HG03097 (cell line): ENCODE measurements around the gene TTYH3.

Source experiments
- ATAC-seq: cut with Tn5 transposase; IDR thresholded peaks from one replicate; pipeline ENCODE4 v1.9.1; 2021; ENCODE audit not compliant: unreplicated experiment, low FRiP score

TTYH3 gene

DNA sequence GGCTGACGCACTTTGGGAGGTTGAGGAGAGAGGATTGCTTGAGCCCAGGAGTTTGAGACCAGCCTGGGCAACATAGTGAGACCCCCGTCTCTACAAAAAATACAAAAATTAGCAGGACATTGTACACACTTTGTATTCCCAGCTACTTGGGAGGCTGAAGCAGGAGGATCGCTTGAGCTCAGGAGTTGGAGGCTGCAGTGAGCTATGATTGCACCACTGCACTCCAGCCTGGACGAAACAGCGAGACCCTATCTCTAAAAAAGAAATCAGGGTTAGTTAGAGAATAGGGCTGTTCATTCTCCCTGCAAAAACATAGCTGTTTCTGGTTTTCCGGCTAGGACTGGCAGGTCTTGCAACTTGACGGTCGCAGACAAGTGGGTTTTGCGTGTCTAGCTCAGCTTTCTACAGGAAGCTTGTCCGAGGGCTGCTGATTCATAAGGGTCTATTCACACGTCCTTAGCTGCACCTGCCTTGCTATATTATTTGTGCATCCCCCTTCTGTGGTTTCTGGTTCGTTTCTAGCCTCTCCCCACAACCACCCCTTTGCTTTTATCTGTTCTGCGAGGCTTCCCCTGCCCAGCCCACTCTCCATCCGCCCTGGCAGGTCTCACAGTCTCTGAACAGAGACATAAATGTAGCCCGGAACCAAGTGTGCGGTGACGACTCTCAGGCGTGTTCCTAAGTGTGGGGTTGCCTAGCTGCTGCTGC, 66.9 kb downstream of the TTYH3 start:
- peak; percentile 95 for ATAC-seq

DNA sequence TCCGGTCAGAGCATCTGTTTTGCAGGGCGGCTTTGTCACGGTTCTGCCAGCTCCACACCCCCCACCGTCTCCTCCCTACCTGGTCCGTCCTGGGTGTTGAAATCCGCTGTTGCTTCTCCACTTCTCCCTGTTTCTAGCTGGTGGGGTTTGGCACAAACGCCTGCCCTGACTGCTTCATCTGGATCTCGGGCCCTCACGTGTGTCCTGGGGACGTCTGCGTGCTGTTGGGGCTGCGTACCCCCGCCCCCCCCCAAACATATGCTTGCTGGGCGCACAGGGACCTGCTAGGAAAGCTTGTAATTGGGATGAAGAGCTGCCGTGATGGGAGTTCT, 67.5 kb downstream of the TTYH3 start:
- no peak for ATAC-seq

DNA sequence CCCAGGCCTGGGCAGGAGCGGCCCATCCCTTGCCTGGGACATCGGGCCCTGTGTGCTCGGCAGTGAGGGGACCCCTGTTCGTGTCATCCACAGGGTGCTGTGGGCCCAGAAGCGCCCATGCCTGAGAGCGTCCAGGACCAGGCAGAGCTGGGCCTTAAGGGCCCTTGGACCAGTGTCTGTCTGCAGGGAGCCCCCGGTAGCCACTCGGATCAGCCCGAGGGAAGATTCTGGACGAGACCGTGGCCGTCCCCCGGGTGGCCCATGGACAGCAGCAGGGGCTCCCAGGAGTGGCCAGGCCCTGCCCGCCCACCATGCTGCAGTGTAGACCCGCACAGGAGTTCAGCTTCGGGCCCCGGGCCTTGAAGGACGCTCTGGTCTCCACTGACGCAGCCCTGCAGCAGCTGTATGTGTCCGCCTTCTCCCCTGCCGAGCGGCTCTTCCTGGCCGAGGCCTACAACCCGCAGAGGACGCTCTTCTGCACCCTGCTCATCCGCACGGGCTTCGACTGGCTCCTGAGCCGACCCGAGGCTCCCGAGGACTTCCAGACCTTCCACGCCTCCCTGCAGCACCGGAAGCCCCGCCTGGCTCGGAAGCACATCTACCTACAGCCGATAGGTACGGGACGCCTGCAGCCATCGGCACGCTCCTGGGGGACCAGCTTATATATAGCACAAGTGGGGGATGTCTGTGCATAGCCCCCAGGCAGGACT, 68.5 kb downstream of the TTYH3 start:
- ATAC-seq, result no peak

DNA sequence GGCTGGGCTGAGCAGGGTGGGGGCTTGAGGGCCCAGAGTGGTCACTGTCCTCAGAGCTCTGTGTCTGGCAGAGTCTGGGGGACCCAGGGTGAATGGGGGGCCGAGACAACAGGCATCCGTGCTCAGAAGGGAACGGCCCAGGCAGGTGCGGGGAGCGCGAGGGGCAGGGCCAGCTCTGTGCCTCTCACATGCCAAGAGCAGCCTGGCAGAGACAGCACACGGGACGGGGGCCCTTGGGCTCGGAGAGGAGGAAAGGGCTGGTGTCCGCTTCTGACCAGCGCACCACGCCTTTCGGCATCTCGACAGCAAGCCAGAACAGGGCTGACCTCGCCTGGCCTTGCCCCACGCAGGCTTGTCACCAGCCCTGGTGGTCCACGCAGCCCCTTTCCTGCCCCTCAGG, 69.6 kb downstream of the TTYH3 start:
- ATAC-seq, result no peak

DNA sequence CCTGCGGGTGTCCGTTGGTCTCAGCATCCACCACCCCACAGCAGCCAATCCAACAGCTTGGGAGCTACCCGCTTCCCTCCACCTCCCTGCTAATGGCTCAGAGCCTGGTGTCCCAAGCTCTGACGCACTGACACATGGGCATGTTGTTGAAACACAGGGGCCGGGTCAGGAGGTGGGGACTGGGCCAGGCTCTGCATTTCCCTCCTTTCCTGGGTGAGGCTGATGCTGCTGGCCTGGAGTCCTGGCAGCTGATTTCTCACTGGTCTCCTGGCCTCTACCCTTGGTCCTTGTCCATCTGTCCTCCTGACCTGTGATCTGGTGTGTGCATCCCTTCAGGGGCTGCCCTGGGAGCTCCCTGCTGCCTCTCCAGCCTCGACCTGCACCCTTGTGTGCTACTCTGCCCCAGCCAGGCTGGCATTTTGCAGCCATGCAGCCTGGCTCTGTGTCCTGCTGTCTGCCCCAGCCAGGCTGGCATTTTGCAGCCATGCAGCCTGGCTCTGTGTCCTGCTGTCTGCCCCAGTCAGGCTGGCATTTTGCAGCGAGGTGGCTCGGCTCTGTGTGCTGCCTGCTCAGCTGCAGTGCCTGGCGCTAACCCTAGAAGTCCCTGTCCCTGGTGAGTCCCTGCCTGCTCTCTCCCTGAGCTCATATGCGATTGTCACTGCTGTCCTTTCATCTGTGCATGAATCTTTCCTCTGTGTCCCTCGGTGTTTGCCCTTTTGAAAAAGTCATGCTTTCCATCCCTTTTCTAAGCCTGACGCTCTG, 70.2 kb downstream of the TTYH3 start:
- no peak for ATAC-seq

DNA sequence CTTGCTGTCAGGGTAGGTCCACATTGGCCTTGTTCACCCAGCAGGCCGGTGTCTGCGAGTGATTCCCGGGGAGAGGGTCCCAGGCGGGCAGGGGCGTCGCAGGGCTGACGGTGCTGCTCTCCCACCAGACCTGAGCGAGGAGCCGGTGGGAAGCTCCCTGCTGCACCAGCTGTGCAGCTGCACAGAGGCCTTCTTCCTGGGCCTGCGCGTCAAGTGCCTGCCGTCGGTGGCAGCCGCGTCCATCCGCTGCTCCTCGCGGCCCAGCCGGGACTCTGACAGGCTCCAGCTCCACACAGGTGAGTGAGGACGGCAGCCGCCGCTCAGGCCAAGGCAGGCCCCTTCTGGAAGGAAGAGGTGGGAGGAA, 70.8 kb downstream of the TTYH3 start:
- ATAC-seq, result no peak

DNA sequence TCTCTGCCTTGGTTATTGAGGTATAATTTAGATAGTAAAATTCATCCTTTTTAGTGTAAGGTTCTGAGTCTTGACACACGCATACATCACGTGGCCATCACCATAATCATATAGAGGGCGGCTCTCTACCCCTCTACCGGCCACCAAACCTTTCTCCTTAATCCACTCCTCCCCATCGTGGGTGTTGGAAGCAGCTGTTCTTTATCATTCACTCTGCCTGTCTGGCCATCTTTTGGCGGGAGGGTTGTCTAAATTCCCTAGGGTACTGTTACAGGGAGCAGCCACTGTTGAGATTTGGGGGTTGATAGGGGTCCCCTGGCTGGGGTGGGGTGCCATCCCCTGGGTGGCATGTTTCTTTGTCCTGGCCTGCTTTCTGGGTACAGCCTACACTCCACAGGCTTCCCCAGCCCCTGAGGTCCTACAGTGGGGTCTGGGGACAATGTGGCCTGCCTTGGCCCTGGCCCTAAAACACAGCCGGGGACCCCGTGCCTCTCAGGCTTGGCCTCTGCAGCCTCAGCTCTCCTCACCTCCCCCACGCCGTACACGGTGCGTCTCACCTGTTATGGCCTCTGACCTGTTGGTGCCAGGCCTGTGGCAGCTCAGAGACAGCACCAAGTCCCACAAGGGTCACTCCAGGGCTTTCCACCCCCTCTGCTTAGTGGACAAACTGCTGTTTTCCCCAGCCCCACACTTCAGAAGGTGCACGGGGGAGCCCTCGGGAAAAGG, 73.7 kb downstream of the TTYH3 start:
- ATAC-seq, result no peak

DNA sequence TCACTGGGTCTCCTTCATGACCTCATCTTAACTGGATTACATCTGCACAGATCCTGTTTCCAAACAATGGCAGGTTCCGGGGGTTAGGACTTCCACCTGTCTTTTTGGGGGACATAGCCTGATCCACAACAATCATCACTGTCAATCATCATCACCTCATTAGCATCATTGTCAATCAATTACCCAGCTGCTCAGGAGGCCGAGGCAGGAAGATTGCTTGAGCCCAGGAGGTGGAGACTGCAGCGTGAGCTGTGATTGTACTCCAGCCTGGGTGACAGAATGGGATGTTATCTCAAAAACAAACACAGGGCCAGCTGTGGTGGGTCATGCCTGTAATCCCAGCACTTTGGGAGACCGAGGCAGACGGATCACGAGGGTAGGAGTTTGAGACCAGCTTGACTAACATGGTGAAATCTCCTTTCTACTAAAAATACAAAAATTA, 74.9 kb downstream of the TTYH3 start:
- no peak for ATAC-seq

DNA sequence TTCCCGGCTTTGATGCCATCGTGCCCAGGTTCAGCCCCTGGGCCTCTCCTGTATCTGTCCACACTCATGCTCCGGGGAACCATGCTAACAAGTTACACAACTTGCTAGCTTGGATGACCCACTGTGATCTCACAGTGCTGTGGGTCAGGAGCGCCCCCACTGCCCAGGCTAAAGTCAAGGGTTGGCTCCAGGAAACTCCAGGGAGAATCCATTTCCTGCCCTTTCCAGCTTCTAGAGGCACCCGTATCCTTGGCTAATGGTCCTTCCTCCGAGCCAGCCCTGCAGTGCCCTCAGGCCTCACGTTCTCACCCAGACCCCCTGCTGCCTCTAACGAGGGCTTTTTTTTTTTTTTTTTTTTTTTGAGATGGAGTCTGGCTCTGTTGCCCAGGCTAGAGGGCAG, 75.7 kb downstream of the TTYH3 start:
- ATAC-seq, result no peak

DNA sequence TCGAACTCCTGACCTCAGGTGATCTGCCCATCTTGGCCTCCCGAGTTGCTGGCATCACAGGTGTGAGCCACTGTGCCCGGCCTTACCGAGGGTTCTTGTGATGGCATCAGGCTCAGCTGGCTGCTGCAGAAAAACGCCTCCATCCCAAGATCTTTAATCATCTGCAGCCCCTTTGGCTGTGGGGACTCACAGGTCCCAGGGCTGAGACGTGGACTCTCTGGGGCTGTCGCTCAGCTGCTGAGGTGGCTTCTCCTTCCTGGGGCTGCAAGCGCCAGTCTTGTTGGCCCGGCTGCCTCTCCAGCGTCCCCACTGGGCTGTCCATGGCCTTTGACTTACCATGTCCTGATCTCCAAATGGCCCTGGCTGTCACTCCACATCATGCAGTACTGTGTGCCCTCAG, 76.3 kb downstream of the TTYH3 start:
- ATAC-seq, result no peak

DNA sequence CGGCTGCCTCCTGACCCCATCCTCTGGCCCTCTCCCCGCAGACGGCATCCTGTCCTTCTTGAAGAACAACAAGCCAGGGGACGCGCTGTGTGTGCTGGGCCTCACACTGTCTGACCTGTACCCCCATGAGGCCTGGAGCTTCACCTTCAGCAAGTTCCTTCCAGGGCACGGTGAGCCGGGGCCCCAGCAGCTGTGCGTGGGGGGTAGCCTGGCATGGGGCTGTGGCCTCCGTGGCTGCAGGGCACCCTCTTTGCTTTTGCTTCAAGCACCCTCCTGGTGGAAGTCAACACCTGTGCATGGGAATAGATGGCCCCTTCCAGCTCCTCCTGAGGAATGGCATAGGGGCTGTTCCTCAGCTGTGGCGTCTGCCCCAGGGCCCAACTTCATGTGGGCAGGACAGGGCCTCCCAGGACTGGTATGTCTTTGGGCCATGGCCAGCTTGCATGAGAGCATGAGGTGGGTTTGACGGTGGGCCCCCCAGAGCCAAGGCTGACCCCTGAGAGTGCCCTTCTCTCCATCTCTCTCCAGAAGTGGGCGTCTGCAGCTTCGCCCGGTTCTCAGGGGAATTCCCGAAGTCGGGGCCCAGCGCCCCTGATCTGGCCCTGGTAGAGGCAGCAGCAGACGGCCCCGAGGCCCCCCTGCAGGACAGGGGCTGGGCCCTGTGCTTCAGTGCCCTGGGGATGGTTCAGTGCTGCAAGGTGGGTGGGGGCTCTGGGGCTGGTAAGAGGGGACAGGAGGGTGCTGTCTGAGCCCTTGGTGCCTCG, 76.9 kb downstream of the TTYH3 start:
- no peak for ATAC-seq

DNA sequence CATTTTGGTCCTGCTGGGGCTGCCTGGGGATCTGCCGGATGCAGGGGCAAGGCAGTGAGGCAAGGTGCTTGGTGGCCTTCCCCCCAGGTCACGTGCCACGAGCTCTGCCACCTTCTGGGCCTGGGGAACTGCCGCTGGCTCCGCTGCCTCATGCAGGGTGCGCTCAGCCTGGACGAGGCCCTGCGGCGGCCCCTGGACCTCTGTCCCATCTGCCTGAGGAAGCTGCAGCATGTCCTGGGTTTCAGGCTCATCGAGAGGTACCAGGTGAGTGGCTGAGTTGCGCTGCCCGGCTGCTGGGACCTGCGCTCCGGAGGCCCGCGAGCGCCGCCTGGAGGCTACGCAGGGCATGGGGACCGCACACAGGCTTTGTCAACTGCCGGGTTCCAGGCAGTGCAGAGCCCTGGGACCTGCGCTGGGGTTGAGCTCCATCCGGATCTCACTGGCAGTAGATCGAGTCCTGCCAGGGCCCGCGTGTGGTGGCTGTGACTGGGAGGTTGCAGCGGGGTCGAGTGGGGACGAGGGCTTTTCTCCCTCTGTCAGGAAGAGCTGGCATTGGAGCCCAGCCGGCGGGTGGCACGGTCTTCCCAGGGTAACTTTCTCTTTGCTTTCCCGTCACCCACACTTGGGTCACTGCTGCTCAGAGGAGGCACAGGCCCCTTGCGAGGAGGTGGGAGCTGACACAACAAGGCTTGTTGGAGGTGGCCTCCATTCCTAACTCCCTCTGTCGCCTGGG, 77.9 kb downstream of the TTYH3 start:
- peak; percentile 65 for ATAC-seq

DNA sequence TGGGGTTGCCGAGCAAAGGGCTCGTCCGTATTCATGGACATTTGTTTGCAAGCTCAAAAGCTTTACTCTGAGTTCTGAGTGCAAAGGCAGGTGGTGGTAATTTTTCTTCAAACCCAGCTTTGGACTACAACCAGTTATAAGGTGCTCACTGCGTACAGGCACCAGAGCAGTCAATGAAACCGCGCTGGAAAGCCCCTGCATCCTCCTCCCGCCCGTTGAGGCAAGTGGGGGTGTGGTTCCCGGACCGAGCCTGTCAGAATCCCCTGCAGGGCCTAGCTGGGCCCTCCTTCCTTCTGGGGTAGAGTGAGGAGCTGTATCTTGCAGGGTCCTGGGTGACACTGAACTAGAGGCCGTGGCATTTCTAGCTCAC, 78.5 kb downstream of the TTYH3 start:
- no peak for ATAC-seq

DNA sequence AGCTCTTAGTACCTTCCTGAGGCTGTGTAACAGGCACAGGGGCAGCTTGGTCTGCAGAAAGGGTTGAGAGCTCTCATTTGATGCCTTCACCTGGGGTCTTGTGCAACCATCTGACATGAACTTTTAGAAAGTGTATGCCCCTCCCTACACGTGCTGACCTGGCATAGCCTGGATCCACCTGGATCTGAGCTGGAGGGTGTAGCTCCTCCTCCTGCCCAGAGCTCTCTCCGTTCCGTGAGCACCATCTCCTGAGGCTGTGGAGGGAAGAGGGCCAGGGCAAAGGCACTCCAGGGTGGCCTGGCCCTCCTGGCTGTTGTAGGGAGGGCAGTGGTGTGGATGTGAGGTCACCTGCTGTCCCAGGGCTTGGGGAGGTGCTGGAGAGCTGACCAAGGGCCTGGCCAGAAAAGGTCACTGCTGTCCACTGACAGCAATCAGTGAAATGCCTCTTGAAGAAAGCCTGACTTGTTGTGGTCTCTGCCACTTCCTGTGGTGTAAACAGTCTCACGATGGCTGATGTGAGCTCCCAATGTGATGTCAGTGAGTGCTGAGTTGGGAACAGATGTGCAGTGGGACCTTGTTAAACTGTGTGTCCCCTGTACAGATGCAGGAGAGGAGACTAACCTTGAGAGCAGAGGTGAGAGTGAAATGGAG, 79.2 kb downstream of the TTYH3 start:
- ATAC-seq, result no peak

DNA sequence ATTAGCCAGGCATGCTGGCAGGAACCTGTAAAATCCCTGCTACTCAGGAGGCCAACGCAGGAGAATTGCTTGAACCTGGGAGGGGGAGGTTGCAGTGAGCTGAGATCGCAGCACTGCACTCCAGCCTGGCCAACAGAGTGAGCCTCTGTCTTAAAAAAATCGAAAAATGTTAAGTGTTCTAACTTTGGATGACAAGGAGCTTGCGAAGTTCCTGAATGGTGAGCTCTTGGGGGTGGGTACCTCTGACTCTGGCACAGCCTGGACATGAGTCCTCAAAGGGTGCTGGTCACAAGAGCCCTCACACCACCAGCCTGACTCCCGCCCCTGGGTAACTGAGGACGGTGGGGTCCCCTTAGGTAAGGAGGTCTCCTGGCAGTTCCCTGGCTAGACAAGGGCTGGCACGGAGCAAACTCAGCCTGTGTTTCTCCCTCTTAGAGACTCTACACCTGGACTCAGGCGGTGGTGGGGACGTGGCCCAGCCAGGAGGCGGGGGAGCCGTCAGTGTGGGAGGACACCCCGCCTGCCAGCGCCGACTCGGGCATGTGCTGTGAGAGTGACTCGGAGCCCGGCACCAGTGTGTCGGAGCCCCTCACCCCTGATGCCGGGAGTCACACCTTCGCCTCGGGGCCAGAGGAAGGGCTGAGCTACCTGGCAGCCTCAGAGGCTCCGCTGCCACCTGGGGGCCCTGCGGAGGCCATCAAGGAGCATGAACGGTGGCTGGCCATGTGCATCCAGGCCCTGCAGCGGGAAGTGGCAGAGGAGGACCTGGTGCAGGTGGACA, 80.3 kb downstream of the TTYH3 start:
- no peak for ATAC-seq

DNA sequence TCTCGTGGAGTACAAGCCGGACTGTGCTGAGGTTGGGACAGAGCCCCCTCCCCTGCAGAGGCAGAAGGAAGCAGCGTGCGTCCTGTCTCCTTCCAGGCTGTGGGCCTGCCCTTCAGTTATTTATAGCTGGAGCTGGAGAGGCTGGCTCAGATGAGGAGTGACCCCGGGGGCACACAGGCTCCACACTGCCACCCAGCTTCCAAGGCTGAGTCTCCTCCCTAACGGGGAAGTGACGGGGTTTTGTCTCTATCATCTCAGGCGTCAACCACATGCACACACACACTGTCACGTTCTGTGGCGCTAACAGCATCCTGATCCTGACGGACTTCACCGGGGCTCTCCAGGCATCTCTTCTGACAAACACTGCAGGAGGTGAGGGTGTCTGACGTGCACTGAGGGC, 81.6 kb downstream of the TTYH3 start:
- ATAC-seq, result no peak

DNA sequence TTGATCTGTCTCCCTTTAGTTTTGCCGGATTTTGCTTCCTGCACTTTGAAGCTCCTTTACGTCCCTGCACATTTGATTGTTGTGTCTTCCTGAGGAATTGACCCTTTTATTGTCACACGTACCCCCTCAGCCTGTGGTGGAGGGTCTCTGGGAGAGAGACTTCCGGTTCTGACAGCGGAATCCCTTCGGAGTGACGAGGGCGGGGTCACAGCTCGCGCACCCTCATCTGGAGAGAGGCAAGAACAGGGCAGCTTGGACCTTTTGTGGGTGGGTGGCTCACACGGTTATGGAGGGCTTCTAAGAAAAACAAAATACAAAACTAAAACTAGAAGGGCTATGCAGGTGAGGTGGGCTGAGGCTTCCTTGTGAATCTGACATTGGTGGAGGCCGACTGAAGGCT, 82.2 kb downstream of the TTYH3 start:
- no peak for ATAC-seq
